ENCODE data around the gene AFF2.

The AFF2 gene

DNA sequence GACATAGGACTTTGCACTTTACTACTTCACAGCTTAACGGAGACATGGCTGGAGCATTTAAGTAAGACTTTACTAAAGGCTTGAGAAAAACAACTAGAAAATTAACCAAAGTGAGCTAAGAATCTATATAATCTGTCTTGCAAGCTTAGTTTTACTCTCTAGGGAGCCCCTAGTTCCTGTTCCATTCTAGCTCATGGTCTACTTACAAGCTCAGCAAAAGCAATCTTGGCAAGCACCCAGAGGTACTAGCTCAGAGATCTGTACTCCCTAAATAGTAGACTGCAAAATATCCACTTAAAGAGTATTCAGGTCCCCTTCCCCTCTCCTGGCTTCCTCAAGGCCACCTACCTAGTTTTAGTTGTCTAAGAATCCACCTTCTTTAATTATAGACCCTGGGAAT, 535.7 kb downstream of the AFF2 start:
- no peak for DNase-seq

DNA sequence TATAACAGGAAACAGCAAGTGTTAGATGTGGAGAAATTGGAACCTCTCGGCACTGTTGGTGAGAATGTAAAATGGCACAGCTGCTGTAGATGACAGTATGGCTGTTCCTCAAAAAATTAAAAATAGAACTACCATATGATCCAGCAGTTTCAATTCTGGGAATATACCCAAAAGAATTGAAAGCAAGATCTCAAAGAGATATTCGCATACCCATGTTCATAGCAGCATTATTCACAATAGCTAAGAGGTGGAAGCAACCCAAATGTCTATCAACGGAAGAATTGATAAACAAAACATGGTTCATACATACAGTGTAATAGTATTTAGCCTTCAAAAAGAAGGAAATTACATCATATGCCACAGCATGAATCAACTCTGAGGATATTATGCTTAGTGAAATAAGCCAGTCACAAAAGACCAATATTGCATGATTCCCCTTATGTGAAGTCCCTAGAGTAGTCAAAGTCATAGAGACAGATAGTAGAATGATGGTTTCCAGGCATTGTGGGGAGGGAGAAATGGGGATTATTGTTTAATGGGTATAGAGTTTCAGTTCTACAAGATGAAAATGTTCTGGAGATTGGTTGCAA, 537.0 kb downstream of the AFF2 start:
- no peak for DNase-seq

DNA sequence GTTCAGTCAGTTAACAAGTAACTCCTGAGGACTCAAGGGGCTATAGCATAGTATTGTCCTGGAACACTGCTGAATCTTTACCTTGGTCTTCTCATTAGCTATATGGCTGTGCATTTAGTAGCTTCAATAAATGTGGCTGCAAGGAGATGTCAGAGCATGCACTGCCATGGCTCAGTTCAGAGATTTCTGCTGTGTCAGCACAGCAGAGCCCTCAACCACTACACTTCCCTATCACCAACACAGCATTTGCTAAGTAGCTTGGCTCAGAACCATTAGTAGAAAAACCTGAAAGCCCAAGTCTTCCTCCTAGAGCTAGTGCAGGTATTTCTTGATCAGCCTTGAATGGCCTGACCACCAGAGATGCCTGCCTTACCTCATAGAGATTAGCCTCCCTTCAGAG, 538.6 kb downstream of the AFF2 start:
- DNase-seq: no peak

DNA sequence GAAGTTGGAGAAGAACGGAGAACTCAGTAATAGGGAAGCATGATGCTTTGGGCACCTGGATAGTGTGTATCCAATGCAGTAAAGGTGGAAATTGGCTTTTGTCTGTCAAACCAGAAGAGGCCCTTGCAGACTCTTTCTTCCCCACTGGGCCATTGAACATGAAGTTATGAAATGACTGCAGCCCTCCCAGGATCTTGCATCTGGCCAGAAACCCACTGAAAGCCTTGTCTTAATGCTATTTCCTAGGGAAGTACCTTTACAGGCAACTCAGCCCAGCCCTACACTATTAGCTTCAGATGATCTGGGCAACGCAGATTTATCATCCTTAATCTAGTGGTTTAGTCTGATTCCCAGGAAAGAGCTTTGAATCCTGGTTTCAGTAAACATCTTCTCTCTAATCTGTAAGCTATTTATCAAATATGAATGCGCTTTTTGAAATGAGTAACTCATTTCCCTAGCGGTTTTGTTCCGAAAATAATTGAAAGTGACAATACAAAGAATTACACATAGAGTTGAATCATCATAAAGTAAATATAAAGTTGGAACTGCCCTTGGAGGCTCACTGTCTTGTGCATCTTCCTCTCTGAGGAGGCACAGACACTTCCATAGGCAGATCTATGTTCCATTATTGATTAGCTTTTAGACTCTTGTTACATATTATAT, 540.6 kb downstream of the AFF2 start:
- DNase-seq: no peak

DNA sequence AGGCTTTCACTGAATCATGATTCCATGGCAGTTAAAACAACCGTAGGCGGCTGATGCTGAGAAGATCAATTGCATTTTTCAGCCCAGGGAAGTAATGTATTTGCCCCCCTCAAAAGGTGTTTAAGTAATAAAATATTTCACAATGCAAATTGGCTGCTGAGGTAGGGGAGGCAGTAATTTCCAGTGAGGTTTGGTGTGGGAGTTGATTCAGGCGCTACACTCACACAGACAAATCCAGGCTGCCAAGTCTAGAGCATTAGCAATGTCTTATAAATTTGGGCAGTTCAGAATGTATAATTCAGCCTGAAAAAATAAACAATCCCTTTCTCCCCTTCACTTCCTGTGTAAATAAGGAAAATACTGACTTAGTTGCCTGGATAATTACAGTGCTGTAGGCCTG, 543.0 kb downstream of the AFF2 start:
- DNase-seq: no peak

DNA sequence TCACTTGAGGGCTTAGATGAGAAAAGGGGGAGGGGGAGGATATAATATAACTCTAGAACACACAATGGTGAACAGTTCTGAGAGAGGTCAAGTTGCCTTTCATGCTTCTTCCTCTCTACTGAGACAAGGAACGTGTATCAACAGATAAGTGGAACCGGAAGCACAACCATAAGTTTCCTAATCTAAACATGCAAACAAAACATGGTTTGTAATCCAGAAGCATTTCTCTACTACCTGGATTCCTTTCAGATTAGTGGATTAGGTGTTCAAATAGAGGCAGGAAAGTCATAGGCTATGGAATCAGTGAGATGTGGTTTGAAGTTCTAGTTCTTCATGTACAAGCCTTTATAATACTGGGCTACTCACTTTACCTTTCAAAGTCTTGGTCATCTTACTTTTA, 544.1 kb downstream of the AFF2 start:
- DNase-seq: no peak

DNA sequence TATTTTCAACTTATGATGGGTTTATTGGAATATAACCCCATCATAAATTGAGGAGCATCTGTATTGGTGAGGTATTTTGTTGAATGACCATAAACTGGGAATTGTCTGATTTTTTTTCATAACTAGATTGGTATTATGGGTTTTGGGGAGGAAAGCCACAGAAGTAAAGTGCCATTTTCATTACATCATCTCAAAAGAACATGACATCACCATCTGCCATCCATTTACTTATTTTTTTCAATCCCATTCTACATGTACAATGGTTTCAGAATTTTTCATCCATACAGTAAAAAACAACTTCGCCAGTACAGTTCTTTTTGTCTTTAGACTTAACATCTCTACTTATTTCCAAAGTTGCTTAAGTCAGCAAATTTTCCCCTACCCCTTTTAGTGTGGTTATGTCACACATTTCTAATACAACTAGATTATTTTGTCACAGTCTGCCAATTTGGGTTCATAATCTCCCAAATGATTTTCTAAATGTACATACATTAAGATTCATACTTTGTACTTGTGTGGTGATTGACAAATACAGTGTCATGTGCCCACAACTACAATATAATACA, 545.3 kb downstream of the AFF2 start:
- DNase-seq: no peak

All from eye (tissue), 1 donor.